PC-3 (cell line): ENCODE data around the gene TBX20. TPM values are rescaled to one million over a fixed set of nuclear protein-coding genes. Genes with fewer than 3 reads are reported as not detected.

Experiments used
- ATAC-seq: fragments of 200-7000 bp; cut with Tn5 transposase; 2 replicates; pipeline ENCODE4 v1.9.1; 2020; ENCODE audit warnings: mild to moderate bottlenecking, moderate library complexity
- BruUV-seq: library from RNA; stranded (reverse); fragments of 400-500 nt; replicated peaks from 2 replicates; lab custom pipeline; 2021; lab: Mats Ljungman, UMichigan
- CTCF ChIA-PET: fragments of 300-600 bp; sonication (Branson Sonifier 250); formaldehyde crosslinking; loops from one replicate; lab custom pipeline; 2022; ENCODE audit warnings: antibody characterized with exemption; lab: Charles Lee
- POLR2A ChIA-PET: fragments of 300-600 bp; sonication (Branson Sonifier 250); formaldehyde crosslinking; loops from one replicate; lab custom pipeline; 2022; ENCODE audit warnings: antibody characterized with exemption; ENCODE audit not compliant: unreplicated experiment; lab: Charles Lee
- DNase-seq: peaks from one replicate; pipeline ENCODE4 v3.0.0-alpha.2; 2015
- H2AFZ ChIP-seq: fragments of 300-600 bp; sonication (generic); 2 replicates; pipeline ENCODE4 v1.6.0; 2016; ENCODE audit warnings: antibody characterized with exemption, low read length
- H3F3A ChIP-seq: fragments of 300-600 bp; sonication (generic); one replicate; pipeline ENCODE4 v1.6.0; 2017; ENCODE audit warnings: antibody characterized with exemption, low read length, control low read depth, mild to moderate bottlenecking; ENCODE audit not compliant: unreplicated experiment
- H3K27ac ChIP-seq: fragments of 300-600 bp; sonication (generic); 2 replicates; pipeline ENCODE4 v1.5.1; 2016; ENCODE audit warnings: mild to moderate bottlenecking, low read length
- H3K27me3 ChIP-seq: fragments of 300-600 bp; sonication (generic); 2 replicates; pipeline ENCODE4 v1.6.1; 2016; ENCODE audit warnings: low read length, mixed read lengths
- H3K36me3 ChIP-seq: fragments of 300-600 bp; sonication (generic); 2 replicates; pipeline ENCODE4 v1.6.1; 2016; ENCODE audit warnings: low read depth, mixed run types, low read length, mixed read lengths
- H3K4me1 ChIP-seq: fragments of 300-600 bp; sonication (generic); 2 replicates; pipeline ENCODE4 v1.5.1; 2016; ENCODE audit warnings: low read length; ENCODE audit not compliant: insufficient read depth
- H3K4me2 ChIP-seq: fragments of 300-600 bp; sonication (generic); 2 replicates; pipeline ENCODE4 v1.6.0; 2016; ENCODE audit warnings: low read length
- H3K4me3 ChIP-seq: fragments of 300-600 bp; sonication (generic); 2 replicates; pipeline ENCODE4 v1.5.1; 2016; ENCODE audit warnings: mild to moderate bottlenecking, low read length, mixed read lengths
- H3K79me2 ChIP-seq: fragments of 300-600 bp; sonication (generic); 2 replicates; pipeline ENCODE4 v1.6.1; 2017; ENCODE audit warnings: low read length, mixed read lengths
- H3K9ac ChIP-seq: fragments of 300-600 bp; sonication (generic); 2 replicates; pipeline ENCODE4 v1.6.0; 2016; ENCODE audit warnings: mild to moderate bottlenecking, low read length
- H3K9me2 ChIP-seq: fragments of 300-600 bp; sonication (generic); replicated peaks from 2 replicates; pipeline ENCODE4 v1.6.1; 2016; ENCODE audit warnings: mixed run types, low read length, mixed read lengths
- H3K9me3 ChIP-seq: fragments of 300-600 bp; sonication (generic); 2 replicates; pipeline ENCODE4 v1.6.1; 2016; ENCODE audit warnings: low read length, mixed read lengths
- H4K20me1 ChIP-seq: fragments of 300-600 bp; sonication (generic); 2 replicates; pipeline ENCODE4 v1.6.1; 2016; ENCODE audit warnings: low read length, mixed read lengths
- CTCF ChIP-seq: fragments of 300-600 bp; sonication (generic); conservative IDR thresholded peaks from 2 replicates; pipeline ENCODE4 v1.5.1; 2017; ENCODE audit warnings: antibody characterized with exemption, low read depth, mild to moderate bottlenecking, low read length
- EZH2 ChIP-seq: fragments of 300-600 bp; sonication (generic); IDR thresholded peaks from one replicate; pipeline ENCODE4 v1.6.1; 2017; ENCODE audit warnings: antibody characterized with exemption, mild to moderate bottlenecking, low read length; ENCODE audit not compliant: unreplicated experiment
- EZH2phosphoT487 ChIP-seq: fragments of 300-600 bp; sonication (generic); IDR thresholded peaks from 2 replicates; pipeline ENCODE4 v1.6.1; 2018; ENCODE audit warnings: mild to moderate bottlenecking, antibody characterized with exemption, low read length, borderline replicate concordance
- intact Hi-C: fragments of 100-400 bp; cut with micrococcal nuclease; formaldehyde crosslinking; loops from 2 replicates; pipeline ENCODE4 v1.9.0; 2023
- total RNA-seq: library from RNA; depleted of rRNA; stranded (reverse); fragments of >200 nt; gene quantifications from 2 replicates; pipeline ENCODE4 v1.2.3, GENCODE V29; 2014

The TBX20 gene
- total RNA-seq, 1 experiment from 2014 or later: 0.47 TPM

GRCh38 chr7:35267411-35267810 is 13.5 kb upstream of the TBX20 start:
- no peaks in the 10 kb centered on the region for H3K9me3 ChIP-seq
- no peaks in the 10 kb centered on the region for H4K20me1 ChIP-seq
- H3K27me3 ChIP-seq: no peaks in the 10 kb centered on the region; the same call in 1 of the 2 replicates
- intact Hi-C loops: no loop called here
- H3K9ac ChIP-seq: no peak overlapping the region
- no peaks in the 10 kb centered on the region for H3F3A ChIP-seq
- H2AFZ ChIP-seq: no peak overlapping the region
- H3K4me1 ChIP-seq: no peaks in the 10 kb centered on the region
- DNase-seq: no peak
- no peaks in the 10 kb centered on the region for H3K9me2 ChIP-seq
- ChIA-PET CTCF (no interaction called here), POLR2A (no interaction called here)
- H3K4me2 ChIP-seq: no peak overlapping the region
- ATAC-seq: no peak
- no peaks in the 10 kb centered on the region for H3K36me3 ChIP-seq
- no TSS peak for BruUV-seq
- no peak overlapping the region for H3K27ac ChIP-seq
- no peak for TF ChIP-seq CTCF
- TF ChIP-seq EZH2phosphoT487: no peak
- no peak for TF ChIP-seq EZH2
- no peaks in the 10 kb centered on the region for H3K79me2 ChIP-seq
- no peak overlapping the region for H3K4me3 ChIP-seq

- H3K4me2 ChIP-seq: no peak overlapping the region
- DNase-seq (no peak), ATAC-seq (no peak)
- intact Hi-C loops: no loop called here
- no peak overlapping the region for H3K9ac ChIP-seq
- no peaks in the 10 kb centered on the region for H3K79me2 ChIP-seq
- no peaks in the 10 kb centered on the region for H3K9me2 ChIP-seq
- H3K4me3 ChIP-seq: no peak overlapping the region
- no peaks in the 10 kb centered on the region for H3K9me3 ChIP-seq
- peaks cover 24% of the 10 kb centered on the region for H3K27me3 ChIP-seq
- H3K4me1 ChIP-seq: no peaks in the 10 kb centered on the region
- no peaks in the 10 kb centered on the region for H3K36me3 ChIP-seq
- TF ChIP-seq EZH2phosphoT487 (no peak), CTCF (no peak), EZH2 (no peak)
- no peak overlapping the region for H2AFZ ChIP-seq
- no peaks in the 10 kb centered on the region for H3F3A ChIP-seq
- no TSS peak for BruUV-seq
- no peak overlapping the region for H3K27ac ChIP-seq
- ChIA-PET CTCF (no interaction called here), POLR2A (no interaction called here)
- H4K20me1 ChIP-seq: no peaks in the 10 kb centered on the region
These were observed 9.5 kb upstream of the TBX20 start for GRCh38 chr7:35263396-35263795.

- no peaks in the 10 kb centered on the region for H3K79me2 ChIP-seq
- H3K9me3 ChIP-seq: no peaks in the 10 kb centered on the region
- TF ChIP-seq EZH2 (no peak), EZH2phosphoT487 (no peak), CTCF (no peak)
- H3K4me2 ChIP-seq: no peak overlapping the region
- ATAC-seq: no peak
- no peak overlapping the region for H2AFZ ChIP-seq
- no peak overlapping the region for H3K4me3 ChIP-seq
- no TSS peak for BruUV-seq
- intact Hi-C loops: no loop called here
- POLR2A ChIA-PET: no interaction called here
- H3K9ac ChIP-seq: no peak overlapping the region
- peaks cover 31% of the 10 kb centered on the region for H3K27me3 ChIP-seq
- DNase-seq: no peak
- no peak overlapping the region for H3K27ac ChIP-seq
- H3K9me2 ChIP-seq: no peaks in the 10 kb centered on the region
- no peaks in the 10 kb centered on the region for H3F3A ChIP-seq
- no peaks in the 10 kb centered on the region for H4K20me1 ChIP-seq
- no peaks in the 10 kb centered on the region for H3K36me3 ChIP-seq
- CTCF ChIA-PET: no interaction called here
- no peaks in the 10 kb centered on the region for H3K4me1 ChIP-seq
These were observed 7.8 kb upstream of the TBX20 start for GRCh38 chr7:35261476-35262285.
